Stimulated activated CD8-positive, alpha-beta memory T cell treated with anti-CD3 and anti-CD28 coated beads, Interleukin-15, amount 100 ng/mL, for 4 hours (primary cell): ENCODE data around the gene SP1.
"Not testable (repeated sequence)": the region's sequence is repeated elsewhere in the genome, so short reads cannot be mapped to it uniquely, and the experiment has no call there.

Source experiments
- DNase-seq, 2 donors: peaks; one replicate each; pipeline ENCODE4 v3.0.0-alpha.2; 2020; ENCODE audit warnings: low read depth in 2 of 2

The SP1 gene

GRCh38 chr12:53413485-53414204, 33.7 kb downstream of the SP1 start:
- DNase-seq, result no peak

- no peak for DNase-seq
These were observed 34.9 kb downstream of the SP1 start for GRCh38 chr12:53414756-53415417.

- not testable (repeated sequence) for DNase-seq
These were observed 35.9 kb downstream of the SP1 start for GRCh38 chr12:53415752-53416389.

- not testable (repeated sequence) for DNase-seq
These were observed 37.4 kb downstream of the SP1 start for GRCh38 chr12:53417291-53417816.

GRCh38 chr12:53418221-53418620, 38.2 kb downstream of the SP1 start:
- DNase-seq, result no peak

- no peak for DNase-seq
These were observed 39.8 kb downstream of the SP1 start for GRCh38 chr12:53419756-53420155.

- not testable (repeated sequence) for DNase-seq
These were observed 42.3 kb downstream of the SP1 start for GRCh38 chr12:53422247-53422646.

GRCh38 chr12:53423597-53423996, 43.6 kb downstream of the SP1 start, which contains the start of gene AMHR2:
Gene AMHR2 (plus strand): TSS chr12:53423855. CDS start chr12:53423935, 80 bp downstream.
- no peak for DNase-seq

- no peak for DNase-seq
These were observed 44.9 kb downstream of the SP1 start for GRCh38 chr12:53424626-53425514.

- DNase-seq, result no peak
These were observed 45.7 kb downstream of the SP1 start for GRCh38 chr12:53425515-53426150.

GRCh38 chr12:53427905-53428594, 48.1 kb downstream of the SP1 start:
- no peak for DNase-seq

GRCh38 chr12:53428741-53429140, 48.8 kb downstream of the SP1 start:
- DNase-seq, result no peak

- no peak for DNase-seq
These were observed 50.1 kb downstream of the SP1 start for GRCh38 chr12:53430116-53430515.

- DNase-seq, result no peak
These were observed 51.2 kb downstream of the SP1 start for GRCh38 chr12:53431187-53431586.

- not testable (repeated sequence) for DNase-seq
These were observed 55.4 kb downstream of the SP1 start for GRCh38 chr12:53435326-53435725.

- DNase-seq, result not testable (repeated sequence)
These were observed 59.6 kb downstream of the SP1 start for GRCh38 chr12:53439582-53439981.

- peak; percentile 92 to 98 for DNase-seq
These were observed 61.3 kb downstream of the SP1 start, which contains the start of gene PRR13 for GRCh38 chr12:53441040-53441833. Gene PRR13 (plus strand): TSS chr12:53441734. CDS start chr12:53442715, 981 bp downstream.

- no peak for DNase-seq
These were observed 64.0 kb downstream of the SP1 start for GRCh38 chr12:53443955-53444354.

GRCh38 chr12:53444593-53445325, 64.8 kb downstream of the SP1 start:
- not testable (repeated sequence) for DNase-seq
